GM12891 (cell line): Measurements from ENCODE around the gene DTHD1.

ENCODE experiments used
- POLR2A ChIP-seq: IDR thresholded peaks from 2 replicates; pipeline ENCODE4 v1.6.1; 2011; ENCODE audit warnings: low read depth, low read length, control low read depth
- POLR2AphosphoS5 ChIP-seq: IDR thresholded peaks from 2 replicates; pipeline ENCODE4 v1.6.1; 2011; ENCODE audit warnings: low read depth, low read length, control low read depth
- TAF1 ChIP-seq: IDR thresholded peaks from 2 replicates; pipeline ENCODE4 v1.6.1; 2011; ENCODE audit warnings: low read depth, low read length, control low read depth

GRCh38 chr4:36264207-36264826 is 17.1 kb upstream of the DTHD1 start:
- TF ChIP-seq POLR2A (no peak), POLR2AphosphoS5 (no peak), TAF1 (no peak)
